HG03432 (cell line): ENCODE measurements around the gene GJA1.
"Not testable (repeated sequence)": the region's sequence is repeated elsewhere in the genome, so short reads cannot be mapped to it uniquely, and the experiment has no call there.

Experiments used
- ATAC-seq: cut with Tn5 transposase; IDR thresholded peaks from one replicate; pipeline ENCODE4 v1.9.1; 2021; ENCODE audit warnings: mild to moderate bottlenecking, moderate library complexity; ENCODE audit not compliant: unreplicated experiment

Gene GJA1

DNA sequence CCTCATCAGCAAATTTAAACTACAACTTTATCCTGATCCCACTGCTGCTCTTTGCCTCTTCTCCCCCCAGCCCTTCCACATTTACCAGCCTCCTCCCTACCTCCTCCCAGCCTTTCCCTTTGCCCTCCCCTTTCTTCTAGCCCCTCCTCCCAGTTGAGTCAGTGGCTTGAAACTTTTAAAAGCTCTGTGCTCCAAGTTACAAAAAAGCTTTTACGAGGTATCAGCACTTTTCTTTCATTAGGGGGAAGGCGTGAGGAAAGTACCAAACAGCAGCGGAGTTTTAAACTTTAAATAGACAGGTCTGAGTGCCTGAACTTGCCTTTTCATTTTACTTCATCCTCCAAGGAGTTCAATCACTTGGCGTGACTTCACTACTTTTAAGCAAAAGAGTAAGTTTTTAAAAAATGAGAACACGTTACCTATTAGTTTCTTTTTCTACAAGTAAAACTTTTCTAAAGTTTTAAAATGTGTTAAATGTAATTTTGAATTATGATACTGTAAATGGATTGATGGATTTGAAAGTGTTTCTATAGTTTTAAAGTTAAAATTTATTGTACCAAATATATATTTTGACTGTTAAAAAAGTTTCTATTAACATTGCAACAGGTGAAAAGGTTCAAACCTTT is at the start of gene GJA1:
TSS of gene GJA1 (plus strand) at position 203 of the 626 bp plus-strand sequence. CDS start 11,202 bp downstream, outside the sequence.
- ATAC-seq, result no peak

- ATAC-seq, result not testable (repeated sequence)
Measured at GRCh38 chr6:121386551-121386950, 48.9 kb upstream of the GJA1 start.

DNA sequence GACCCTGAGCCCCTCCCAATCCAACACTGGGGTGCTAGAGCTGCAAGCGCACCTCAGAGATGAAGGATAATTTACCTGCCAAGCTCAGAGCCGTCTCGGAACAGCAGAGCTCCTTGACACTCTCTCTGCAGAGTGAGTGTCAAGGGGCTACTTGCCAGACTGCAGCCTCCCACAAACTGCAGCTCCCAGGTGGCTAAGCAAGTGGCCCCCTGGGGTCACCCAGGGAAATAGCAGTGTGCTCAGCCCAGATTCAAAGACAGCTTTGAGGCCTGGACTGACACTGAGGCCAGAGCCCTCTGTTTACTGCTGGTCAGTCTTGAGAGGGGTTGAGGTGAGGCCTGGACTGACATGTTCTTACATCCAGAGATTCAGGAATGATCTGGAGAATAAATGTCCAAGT is 46.0 kb upstream of the GJA1 start:
- no peak for ATAC-seq

GRCh38 chr6:121393731-121394505 is 41.5 kb upstream of the GJA1 start:
- no peak for ATAC-seq

- no peak for ATAC-seq
Measured at GRCh38 chr6:121395736-121396135, 39.7 kb upstream of the GJA1 start.

DNA sequence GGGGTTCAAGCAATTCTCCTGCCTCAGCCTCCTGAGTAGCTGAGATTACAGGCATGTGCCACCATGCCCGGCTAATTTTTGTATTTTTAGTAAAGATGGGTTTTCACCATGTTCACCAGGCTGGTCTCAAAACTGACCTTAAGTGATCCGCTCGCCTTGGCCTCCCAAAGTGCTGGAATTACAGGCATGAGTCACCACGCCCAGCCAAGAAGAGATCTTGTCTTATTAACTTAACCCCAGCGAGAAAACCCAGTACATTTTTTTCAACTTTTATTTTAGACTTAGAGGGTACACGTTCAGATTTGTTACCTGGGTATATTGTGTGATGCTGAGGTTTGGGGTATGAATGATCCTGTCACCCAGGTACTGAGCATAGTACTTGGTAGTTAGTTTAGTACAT is 38.3 kb upstream of the GJA1 start:
- not testable (repeated sequence) for ATAC-seq

DNA sequence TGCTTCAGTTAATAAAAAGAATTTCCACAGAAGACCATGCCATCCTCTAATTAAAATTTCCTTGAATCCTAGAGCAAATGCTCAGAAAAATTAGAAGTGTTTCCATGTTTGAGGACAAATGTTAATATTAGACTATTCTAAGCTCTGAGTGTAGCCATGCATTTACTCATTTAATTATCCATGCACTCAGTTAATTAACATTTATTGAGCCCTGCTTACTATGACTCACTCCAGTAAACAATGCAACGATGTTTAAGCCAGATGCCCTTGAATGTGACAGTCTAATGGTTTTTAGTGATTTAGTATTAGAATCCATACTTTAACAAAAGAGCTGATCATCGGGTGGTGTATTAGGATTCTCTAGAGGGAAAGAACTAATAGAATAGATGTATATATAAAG is 37.3 kb upstream of the GJA1 start:
- ATAC-seq, result no peak

DNA sequence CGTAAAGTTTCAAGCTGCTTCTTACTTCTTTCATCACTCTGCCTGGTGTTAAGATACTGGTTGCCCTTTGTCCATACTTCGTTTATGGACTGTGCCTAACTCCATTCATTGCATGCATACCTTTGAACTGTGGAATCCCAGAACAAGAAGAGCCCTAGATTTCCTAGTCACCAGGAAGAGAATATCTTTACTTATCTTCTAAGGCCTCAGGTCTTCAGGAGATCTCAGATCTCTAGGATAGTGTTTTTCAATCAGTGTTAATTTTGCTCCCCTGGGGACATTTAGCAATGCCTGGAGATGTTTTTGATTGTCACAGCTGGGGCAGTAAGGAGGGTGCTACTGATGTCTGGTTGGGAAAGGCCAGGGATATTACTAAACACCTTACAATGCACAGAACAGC is 35.5 kb upstream of the GJA1 start:
- ATAC-seq, result no peak

DNA sequence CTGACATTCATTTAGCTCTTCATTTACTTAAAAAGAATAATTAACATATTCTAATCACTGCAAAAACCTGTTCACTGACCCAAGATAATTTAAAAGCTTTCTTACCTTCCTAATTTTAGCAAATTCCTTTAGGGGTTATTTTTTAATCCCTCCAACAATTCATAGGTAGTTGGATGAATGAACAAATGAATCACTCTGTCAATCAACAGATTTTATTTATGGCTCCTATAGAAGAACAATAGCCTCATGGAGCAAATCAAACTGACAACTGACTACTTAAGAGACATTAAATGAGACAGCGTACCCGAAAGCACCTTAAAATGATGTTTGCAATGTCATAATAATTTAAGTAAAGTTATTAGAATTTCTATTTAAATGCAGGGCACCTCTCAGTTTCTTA is 31.5 kb upstream of the GJA1 start:
- no peak for ATAC-seq

- no peak for ATAC-seq
Measured at GRCh38 chr6:121405306-121405705, 30.1 kb upstream of the GJA1 start.

DNA sequence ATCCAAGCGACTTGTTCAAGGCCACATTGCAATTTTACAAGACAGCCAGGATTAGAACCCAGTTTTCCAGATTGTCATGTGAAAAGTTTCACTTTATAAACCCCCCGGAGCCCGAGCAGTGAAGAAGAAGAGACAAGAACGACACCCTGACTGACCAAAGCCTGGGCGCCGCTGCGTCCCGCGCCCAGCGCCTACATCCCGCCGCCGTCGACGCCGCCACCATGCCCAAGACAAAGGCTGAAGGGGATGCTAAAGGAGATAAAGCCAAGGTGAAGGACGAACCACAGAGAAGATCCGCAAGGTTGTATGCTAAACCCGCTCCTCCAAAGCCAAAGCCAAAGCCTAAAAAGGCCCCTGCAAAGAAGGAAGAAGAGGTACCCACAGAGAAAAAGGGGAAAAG is 27.1 kb upstream of the GJA1 start:
- ATAC-seq, result no peak

- no peak for ATAC-seq
Measured at GRCh38 chr6:121413879-121414278, 21.6 kb upstream of the GJA1 start.

DNA sequence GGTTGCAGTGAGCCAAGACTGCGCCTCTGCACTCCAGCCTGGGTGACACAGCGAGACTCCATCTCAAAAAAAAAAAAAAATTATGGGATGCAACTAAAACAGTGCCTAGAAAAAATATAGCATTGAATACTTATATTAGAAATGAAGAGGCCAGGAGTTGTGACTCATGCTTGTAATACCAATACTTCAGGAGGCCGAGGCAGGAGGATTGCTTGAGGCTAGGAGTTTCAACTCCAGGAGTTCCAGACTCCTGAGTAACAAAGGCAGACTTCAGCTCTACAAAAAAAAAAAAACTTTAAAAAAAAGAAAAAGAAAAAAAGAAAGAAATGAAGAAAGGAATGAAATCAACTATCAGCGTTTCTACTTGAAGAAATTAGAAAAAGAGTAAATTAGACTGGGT is 17.1 kb upstream of the GJA1 start:
- no peak for ATAC-seq

- ATAC-seq, result no peak
Measured at GRCh38 chr6:121426686-121427085, 8.8 kb upstream of the GJA1 start.

DNA sequence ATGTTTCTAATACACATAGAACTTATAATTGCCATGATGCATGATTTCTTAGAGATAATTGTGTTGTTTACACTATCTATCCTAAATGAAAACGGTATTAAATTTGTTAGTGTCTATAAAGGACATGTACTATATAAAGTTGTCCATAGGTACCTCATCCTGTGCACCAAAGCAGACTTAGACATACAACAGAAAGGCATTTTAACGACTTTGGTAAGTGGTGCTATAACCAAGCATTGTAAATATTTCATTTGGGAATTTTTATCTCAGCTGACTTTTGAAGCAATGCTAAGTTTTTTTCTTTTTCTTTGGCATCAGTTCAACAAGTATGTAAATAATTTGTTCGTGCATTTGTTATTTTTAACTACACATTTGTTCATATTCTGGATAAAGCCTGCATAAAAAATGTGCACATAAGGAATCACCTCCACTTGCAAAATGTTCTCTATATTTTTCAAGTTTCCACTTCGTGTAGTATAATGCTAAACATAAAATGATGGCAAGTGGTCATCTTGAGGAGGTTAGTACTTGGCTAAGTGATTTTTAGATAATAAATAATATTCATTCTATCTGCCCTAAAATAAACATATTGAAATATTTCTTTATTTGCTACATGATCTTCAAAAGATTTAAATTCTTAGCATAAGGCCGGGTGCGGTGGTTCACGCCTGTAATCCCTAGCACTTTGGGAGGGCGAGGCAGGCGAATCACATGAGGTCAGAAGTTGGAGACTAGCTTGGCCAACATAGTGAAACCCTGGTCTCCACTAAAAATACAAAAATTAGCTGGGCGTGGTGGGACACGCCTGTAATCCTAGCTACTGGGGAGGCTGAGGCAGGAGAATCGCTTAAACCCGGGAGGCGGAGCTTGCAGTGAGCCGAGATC is 6.3 kb upstream of the GJA1 start:
- ATAC-seq, result no peak

GRCh38 chr6:121430514-121431460 is 4.7 kb upstream of the GJA1 start:
- ATAC-seq, result no peak

GRCh38 chr6:121431776-121432175 is 3.7 kb upstream of the GJA1 start:
- not testable (repeated sequence) for ATAC-seq

DNA sequence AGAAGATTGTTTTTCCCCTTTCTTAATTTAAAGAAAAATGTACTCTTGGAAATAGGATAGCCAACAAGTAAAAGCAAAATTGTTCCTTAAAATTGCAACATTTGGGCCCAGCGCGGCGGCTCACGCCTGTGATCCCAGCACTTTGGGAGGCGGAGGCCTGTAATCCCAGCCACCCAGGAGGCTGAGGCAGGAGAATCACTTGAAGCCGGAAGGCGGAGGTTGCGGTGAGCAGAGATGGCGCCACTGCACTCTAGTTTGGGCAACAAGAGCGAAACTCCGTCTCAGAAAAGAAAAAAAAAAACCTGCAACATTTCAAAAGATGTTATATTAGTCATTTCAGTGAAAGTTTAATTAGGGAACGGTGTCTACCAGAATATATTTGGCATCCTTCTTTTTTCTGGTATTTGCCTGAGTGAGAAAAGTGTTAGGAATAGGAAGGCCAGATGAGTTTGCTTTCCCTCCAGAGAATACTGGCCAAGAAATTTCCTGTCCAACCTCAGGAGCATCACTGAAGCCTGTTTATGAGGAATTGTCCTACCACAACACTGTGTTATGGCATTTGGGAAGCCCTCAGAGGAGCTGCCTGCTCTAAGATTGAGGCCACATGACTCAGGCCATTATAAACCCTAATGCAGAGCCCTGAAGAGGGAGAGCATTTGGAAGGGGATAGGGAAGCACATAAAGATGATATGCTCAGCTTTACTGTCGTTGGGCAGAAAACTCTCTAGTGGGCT is 1.2 kb upstream of the GJA1 start:
- no peak for ATAC-seq

DNA sequence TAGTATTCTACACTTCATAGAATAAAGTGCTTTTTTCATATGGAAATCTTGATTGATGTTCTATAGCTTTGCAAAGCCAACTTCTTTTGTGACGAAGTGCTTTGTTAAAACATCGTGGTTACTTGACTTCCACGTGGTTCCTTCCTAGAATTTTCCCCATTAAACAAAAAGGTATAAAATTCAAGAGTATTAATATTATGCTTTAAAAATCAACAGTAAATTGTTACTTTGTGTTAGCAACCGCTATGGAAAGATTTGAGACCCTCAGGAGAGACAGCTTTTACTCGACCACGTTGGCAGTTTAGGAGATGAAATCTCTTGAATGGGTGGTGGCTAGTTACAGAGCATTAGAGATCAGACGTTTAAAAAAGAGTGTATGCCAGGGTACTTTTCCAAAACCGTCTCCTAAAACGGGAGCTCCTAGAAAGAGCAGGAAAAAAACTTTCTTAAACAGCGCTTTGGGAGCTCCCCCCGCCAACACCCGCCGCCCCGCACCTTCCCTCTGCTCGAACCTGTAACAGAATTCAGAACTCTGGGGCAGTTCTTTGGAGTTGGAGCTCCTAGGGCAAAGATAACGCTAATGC is 920 bp downstream of the GJA1 start:
- ATAC-seq, result no peak
